Mesothelial cell of epicardium (in vitro differentiated cells): ENCODE measurements around the gene MXD1. TPM values are rescaled to one million over a fixed set of nuclear protein-coding genes. Genes with fewer than 3 reads are reported as not detected.

Source experiments
- DNase-seq, 2 experiments: peaks; one replicate each; pipeline ENCODE4 v3.0.0; 2021; ENCODE audit warnings: low spot score in 2 of 2; ENCODE audit not compliant: unreplicated experiment in 2 of 2
- H3K27ac Mint-ChIP-seq: 2 replicates; pipeline ENCODE4 v1.8.0; 2021; ENCODE audit warnings: mixed read lengths
- H3K27me3 Mint-ChIP-seq: 2 replicates; pipeline ENCODE4 v1.8.0; 2021; ENCODE audit warnings: low read depth, mixed read lengths
- H3K36me3 Mint-ChIP-seq: 2 replicates; pipeline ENCODE4 v1.8.0; 2021; ENCODE audit warnings: mixed read lengths
- H3K4me1 Mint-ChIP-seq: 2 replicates; pipeline ENCODE4 v1.8.0; 2021; ENCODE audit warnings: mixed read lengths
- H3K4me3 Mint-ChIP-seq: 2 replicates; pipeline ENCODE4 v1.8.0; 2021; ENCODE audit warnings: mild to moderate bottlenecking, moderate library complexity, mixed read lengths
- H3K9me3 Mint-ChIP-seq: 2 replicates; pipeline ENCODE4 v1.8.0; 2021; ENCODE audit warnings: mixed read lengths
- CTCF ChIP-seq: fragments of 200-600 bp; sonication (generic); IDR thresholded peaks from one replicate; pipeline ENCODE4 v1.5.0; 2021; ENCODE audit warnings: antibody characterized with exemption; ENCODE audit not compliant: unreplicated experiment
- total RNA-seq: library from RNA; stranded (reverse); gene quantifications from 3 replicates; pipeline ENCODE4 v1.2.1, GENCODE V29; 2021

MXD1 gene
- total RNA-seq, 1 donor from 2014 or later: 8.7 TPM

- Mint-ChIP-seq H3K4me1 (no peaks in the 10 kb centered on the region), H3K36me3 (no peaks in the 10 kb centered on the region), H3K4me3 (no peak overlapping the region), H3K27me3 (peaks cover 3% of the 10 kb centered on the region), H3K27ac (no peak overlapping the region), H3K9me3 (no peaks in the 10 kb centered on the region)
- TF ChIP-seq CTCF: no peak
- DNase-seq: no peak
These were observed 49.5 kb downstream of the MXD1 start for GRCh38 chr2:69964353-69964841.

GRCh38 chr2:69965756-69966445 lies 51.0 kb downstream of the MXD1 start:
- DNase-seq: no peak
- Mint-ChIP-seq H3K36me3 (no peaks in the 10 kb centered on the region), H3K4me3 (no peak overlapping the region), H3K27ac (no peak overlapping the region), H3K27me3 (no peaks in the 10 kb centered on the region), H3K4me1 (no peaks in the 10 kb centered on the region), H3K9me3 (no peaks in the 10 kb centered on the region)
- no peak for TF ChIP-seq CTCF

GRCh38 chr2:69966496-69966895 lies 51.6 kb downstream of the MXD1 start:
- no peak overlapping the region for H3K27ac Mint-ChIP-seq

GRCh38 chr2:69968609-69969008 lies 53.7 kb downstream of the MXD1 start:
- Mint-ChIP-seq H3K27me3 (no peaks in the 10 kb centered on the region), H3K4me1 (no peaks in the 10 kb centered on the region), H3K9me3 (no peaks in the 10 kb centered on the region), H3K4me3 (no peak overlapping the region), H3K27ac (no peak overlapping the region), H3K36me3 (no peaks in the 10 kb centered on the region)
- no peak for DNase-seq
- TF ChIP-seq CTCF: no peak

More at GRCh38 chr2:69966496-69966895, 51.6 kb downstream of the MXD1 start:
- H3K27me3 Mint-ChIP-seq: no peaks in the 10 kb centered on the region
- no peaks in the 10 kb centered on the region for H3K36me3 Mint-ChIP-seq
- no peak for DNase-seq
- H3K9me3 Mint-ChIP-seq: no peaks in the 10 kb centered on the region
- TF ChIP-seq CTCF: no peak
- no peaks in the 10 kb centered on the region for H3K4me1 Mint-ChIP-seq
- H3K4me3 Mint-ChIP-seq: no peak overlapping the region

GRCh38 chr2:69969126-69969983 lies 54.4 kb downstream of the MXD1 start:
- Mint-ChIP-seq H3K4me1 (no peaks in the 10 kb centered on the region), H3K36me3 (no peaks in the 10 kb centered on the region), H3K27me3 (no peaks in the 10 kb centered on the region), H3K9me3 (no peaks in the 10 kb centered on the region), H3K4me3 (no peak overlapping the region), H3K27ac (no peak overlapping the region)
- no peak for DNase-seq
- no peak for TF ChIP-seq CTCF
